Suprapubic skin (tissue), 3 donors: ENCODE measurements around the gene GAL3ST2.

Experiments
- CTCF ChIP-seq, 2 donors: fragments of 200-600 bp in 1 of 2; fragments of 450-650 bp in 1 of 2; sonication (generic) in 1 of 2; IDR thresholded peaks; one replicate each; pipeline ENCODE4 v1.5.1; 2016 to 2019; ENCODE audit warnings: antibody characterized with exemption in 2 of 2, mild to moderate bottlenecking in 1 of 2, moderate library complexity in 1 of 2
- POLR2A ChIP-seq, 2 donors: fragments of 450-650 bp; IDR thresholded peaks; one replicate each; pipeline ENCODE4 v1.6.1; 2017; ENCODE audit warnings: antibody characterized with exemption in 2 of 2, mild to moderate bottlenecking in 2 of 2, moderate library complexity in 2 of 2

- TF ChIP-seq CTCF (IDR thresholded peaks at IDR 0.05) (no peak), POLR2A (IDR thresholded peaks at IDR 0.05) (no peak)
Measured at GRCh38 chr2:241818229-241818942, 41.8 kb downstream of the GAL3ST2 start.
